Left forelimb (tissue), 1 donor: Measurements from ENCODE around the gene ZNRD2.
A peak's percentile ranks its signal among the peaks of the same experiment; 100 is the strongest.
"Not testable (repeated sequence)": the region's sequence is repeated elsewhere in the genome, so short reads cannot be mapped to it uniquely, and the experiment has no call there.

Source experiments
- DNase-seq: peaks from one replicate; pipeline ENCODE4 v3.0.0-alpha.2; 2018; ENCODE audit warnings: low spot score

Gene ZNRD2

GRCh38 chr11:65569973-65570918, at the start of gene ZNRD2:
TSS of gene ZNRD2 (plus strand) at chr11:65570477. CDS start at chr11:65570492, 15 bp downstream.
- peak; percentile 97 for DNase-seq

- not testable (repeated sequence) for DNase-seq
Observed at GRCh38 chr11:65521777-65522521, 48.3 kb upstream of the ZNRD2 start.

- DNase-seq = not testable (repeated sequence)
Observed at GRCh38 chr11:65522718-65523630, 47.3 kb upstream of the ZNRD2 start.

GRCh38 chr11:65523631-65523968, 46.7 kb upstream of the ZNRD2 start:
- not testable (repeated sequence) for DNase-seq

GRCh38 chr11:65524014-65524740, 46.1 kb upstream of the ZNRD2 start:
- no peak for DNase-seq

GRCh38 chr11:65524741-65525545, 45.3 kb upstream of the ZNRD2 start, which contains the start of gene SCYL1:
TSS of gene SCYL1 (plus strand) at chr11:65525083. CDS start at chr11:65525154, 71 bp downstream.
- DNase-seq = peak; percentile 95

- no peak for DNase-seq
Observed at GRCh38 chr11:65525546-65526480, 44.5 kb upstream of the ZNRD2 start.

- no peak for DNase-seq
Observed at GRCh38 chr11:65526744-65527143, 43.5 kb upstream of the ZNRD2 start.

- no peak for DNase-seq
Observed at GRCh38 chr11:65528819-65529350, 41.4 kb upstream of the ZNRD2 start.

GRCh38 chr11:65529475-65530156, 40.7 kb upstream of the ZNRD2 start:
- no peak for DNase-seq

- no peak for DNase-seq
Observed at GRCh38 chr11:65530157-65530496, 40.1 kb upstream of the ZNRD2 start.

- no peak for DNase-seq
Observed at GRCh38 chr11:65532388-65533064, 37.8 kb upstream of the ZNRD2 start.

- no peak for DNase-seq
Observed at GRCh38 chr11:65535102-65535501, 35.2 kb upstream of the ZNRD2 start.

- no peak for DNase-seq
Observed at GRCh38 chr11:65536412-65537295, 33.6 kb upstream of the ZNRD2 start.

- DNase-seq = no peak
Observed at GRCh38 chr11:65537296-65537597, 33.0 kb upstream of the ZNRD2 start.

GRCh38 chr11:65537620-65538231, 32.6 kb upstream of the ZNRD2 start:
- no peak for DNase-seq
